Ovary (tissue), 3 donors: ENCODE results near the gene TOGARAM2.

Source experiments
- CTCF ChIP-seq, 3 donors: fragments of 450-650 bp in 2 of 3; fragments of 200-600 bp in 1 of 3; IDR thresholded peaks; one replicate each; pipeline versions ENCODE4 v1.5.1 to v1.8.0; 2016 to 2022; ENCODE audit warnings: antibody characterized with exemption in 3 of 3, mild to moderate bottlenecking in 1 of 3
- POLR2A ChIP-seq: fragments of 450-650 bp; IDR thresholded peaks from one replicate; pipeline ENCODE4 v1.6.1; 2017; ENCODE audit warnings: antibody characterized with exemption, mild to moderate bottlenecking, moderate library complexity
- donor health status: DM: no; HTN: no; CAD: no.

- TF ChIP-seq CTCF (IDR thresholded peaks at IDR 0.05) = no peak
- no peak for TF ChIP-seq POLR2A
Measured at GRCh38 chr2:28950941-28951630, 30.0 kb upstream of the TOGARAM2 start.
